T-helper 9 cell (primary cell): ENCODE data around the gene NDUFB10.
"Not testable (repeated sequence)": the region's sequence is repeated elsewhere in the genome, so short reads cannot be mapped to it uniquely, and the experiment has no call there.

ENCODE experiments used
- DNase-seq: peaks from one replicate; pipeline ENCODE4 v3.0.0-alpha.2; 2020

NDUFB10 gene

GRCh38 chr16:1926271-1926670, 33.1 kb upstream of the NDUFB10 start:
- no peak for DNase-seq

- no peak for DNase-seq
Measured at GRCh38 chr16:1929105-1929504, 30.2 kb upstream of the NDUFB10 start.

GRCh38 chr16:1929578-1930337, 29.6 kb upstream of the NDUFB10 start:
- DNase-seq: peak; percentile 95

GRCh38 chr16:1930338-1930720, 29.0 kb upstream of the NDUFB10 start:
- no peak for DNase-seq

GRCh38 chr16:1932050-1933028, 27.0 kb upstream of the NDUFB10 start:
- no peak for DNase-seq

- no peak for DNase-seq
Measured at GRCh38 chr16:1933097-1933661, 26.2 kb upstream of the NDUFB10 start.

- no peak for DNase-seq
Measured at GRCh38 chr16:1936945-1937479, 22.3 kb upstream of the NDUFB10 start.

GRCh38 chr16:1938316-1938715, 21.0 kb upstream of the NDUFB10 start:
- DNase-seq: no peak

- DNase-seq: no peak
Measured at GRCh38 chr16:1938910-1939309, 20.4 kb upstream of the NDUFB10 start.

- DNase-seq: not testable (repeated sequence)
Measured at GRCh38 chr16:1939833-1940232, 19.5 kb upstream of the NDUFB10 start.

GRCh38 chr16:1940273-1941161, 18.8 kb upstream of the NDUFB10 start:
- DNase-seq: no peak

GRCh38 chr16:1941162-1942046, 17.9 kb upstream of the NDUFB10 start:
- DNase-seq: no peak

- DNase-seq: no peak
Measured at GRCh38 chr16:1942047-1942809, 17.1 kb upstream of the NDUFB10 start.

GRCh38 chr16:1942810-1943726, 16.3 kb upstream of the NDUFB10 start, which contains the start of gene MSRB1:
TSS of gene MSRB1 (minus strand) at chr16:1943199. CDS start at chr16:1943156, 43 bp downstream.
- DNase-seq: peak; percentile 99

GRCh38 chr16:1944612-1945199, 14.6 kb upstream of the NDUFB10 start:
- no peak for DNase-seq

- no peak for DNase-seq
Measured at GRCh38 chr16:1945559-1946391, 13.6 kb upstream of the NDUFB10 start.
